K562 (cell line): ENCODE data around the gene UNKL. TPM values are rescaled to one million over a fixed set of nuclear protein-coding genes. Genes with fewer than 3 reads are reported as not detected.

ENCODE experiments used
- AFF4 ChIP-seq: sonication (generic); formaldehyde crosslinking; IDR thresholded peaks from 2 replicates; pipeline ENCODE4 v1.8.0; 2023; ENCODE audit warnings: mild to moderate bottlenecking, missing genetic modification reagents
- BHLHE40 ChIP-seq: IDR thresholded peaks from 2 replicates; pipeline ENCODE4 v1.6.1; 2011; ENCODE audit warnings: low read length, improper control_type of control experiment
- DACH1 ChIP-seq: fragments of 450-650 bp; IDR thresholded peaks from 2 replicates; pipeline ENCODE4 v1.6.1; 2018; ENCODE audit not compliant: partially characterized antibody
- DIDO1 ChIP-seq: fragments of 450-650 bp; IDR thresholded peaks from 2 replicates; pipeline ENCODE4 v1.6.1; 2016; ENCODE audit warnings: low read depth, missing biosample characterization, missing genetic modification characterization
- DNMT1 ChIP-seq: fragments of 450-650 bp; IDR thresholded peaks from 2 replicates; pipeline ENCODE4 v1.6.1; 2016; ENCODE audit warnings: antibody characterized with exemption, mild to moderate bottlenecking
- DPF2 ChIP-seq: fragments of 450-650 bp; IDR thresholded peaks from 2 replicates; pipeline ENCODE4 v1.6.1; 2016
- FIP1L1 ChIP-seq: fragments of 200-400 bp; formaldehyde crosslinking; IDR thresholded peaks from 2 replicates; pipeline ENCODE4 v1.6.1; 2018; ENCODE audit warnings: mild to moderate bottlenecking, low read depth, low read length; ENCODE audit not compliant: poor library complexity, severe bottlenecking
- FOXP1 ChIP-seq: sonication (generic); formaldehyde crosslinking; IDR thresholded peaks from 2 replicates; pipeline ENCODE4 v1.8.0; 2022; ENCODE audit warnings: mild to moderate bottlenecking, missing genetic modification reagents
- GTF2E2 ChIP-seq: fragments of 200-800 bp; sonication (Bioruptor generic); IDR thresholded peaks from 2 replicates; pipeline ENCODE4 v1.6.1; 2016; ENCODE audit warnings: missing genetic modification characterization, missing compliant biosample characterization
- IFI16 ChIP-seq: fragments of 250-450 bp; sonication (Bioruptor Pico); IDR thresholded peaks from 2 replicates; pipeline ENCODE4 v2.1.2; 2022; ENCODE audit warnings: mild to moderate bottlenecking, inconsistent platforms
- MTA3 ChIP-seq: fragments of 450-650 bp; formaldehyde crosslinking; IDR thresholded peaks from 2 replicates; pipeline ENCODE4 v1.6.1; 2017; ENCODE audit warnings: mild to moderate bottlenecking, borderline replicate concordance
- POLR2AphosphoS5 ChIP-seq: IDR thresholded peaks from 2 replicates; pipeline ENCODE4 v1.6.1; 2011; ENCODE audit warnings: mild to moderate bottlenecking, low read depth, low read length, moderate library complexity; ENCODE audit not compliant: control insufficient read depth, insufficient read depth
- RHOXF2B ChIP-seq: fragments of 250-450 bp; sonication (Bioruptor Pico); conservative IDR thresholded peaks from 2 replicates; pipeline ENCODE4 v1.5.1; 2021
- SETDB1 ChIP-seq: IDR thresholded peaks from one replicate; pipeline ENCODE4 v1.6.1; 2012; ENCODE audit warnings: low read length, control low read depth, inconsistent platforms
- SIN3B ChIP-seq: fragments of 450-650 bp; IDR thresholded peaks from 2 replicates; pipeline ENCODE4 v1.6.1; 2017; ENCODE audit warnings: low read depth, mild to moderate bottlenecking, moderate library complexity
- TFAM ChIP-seq: fragments of 250-450 bp; sonication (Bioruptor Pico); conservative IDR thresholded peaks from 2 replicates; pipeline ENCODE4 v1.5.0; 2021; ENCODE audit warnings: mild to moderate bottlenecking, moderate library complexity
- ZFP36 ChIP-seq: fragments of 150-350 bp; IDR thresholded peaks from 2 replicates; pipeline ENCODE4 v1.6.1; 2018; ENCODE audit warnings: low read length, low read depth; ENCODE audit not compliant: partially characterized antibody
- ZNF274 ChIP-seq: IDR thresholded peaks from 2 replicates; pipeline ENCODE4 v1.6.1; 2011; ENCODE audit warnings: low read depth, mild to moderate bottlenecking, low read length, moderate library complexity, borderline replicate concordance
- polyA plus RNA-seq, 8 experiments: library from polyadenylated mRNA; depleted of rRNA in 4 of 8; stranded (reverse) in 5 of 8; unstranded in 3 of 8; fragments of >200 nt; fragmentation: Nextera tagmentation in 2 of 8; fragmentation: Illumina TruSeq in 1 of 8; extraction: Ambion mirVana in 2 of 8; extraction: Trizol in 1 of 8; gene quantifications; 2 replicates each; pipeline versions ENCODE4 v1.2.1 to v1.2.3, GENCODE V29; 2011 to 2014; ENCODE audit warnings: inconsistent platforms in 1 of 8, missing spikeins in 1 of 8
- total RNA-seq, 7 experiments: library from RNA; depleted of rRNA in 6 of 7; stranded (reverse); fragments of >200 nt in 6 of 7; fragmentation: Illumina TruSeq in 2 of 7; extraction: Trizol in 2 of 7; gene quantifications; 2 replicates each; pipeline versions ENCODE4 v1.2.1 to v1.2.3, GENCODE V29; 2011 to 2021; ENCODE audit warnings: low replicate concordance in 1 of 7
- TF ChIP-seq, protein P1 (sequence below), 2 experiments: fragments of 450-650 bp; IDR thresholded peaks; 2 replicates each; pipeline ENCODE4 v1.6.1; 2018; ENCODE audit warnings: mild to moderate bottlenecking in 2 of 2, low read depth in 1 of 2; ENCODE audit not compliant: partially characterized antibody in 2 of 2
- TF ChIP-seq, protein P2 (sequence below), 3 experiments: IDR thresholded peaks in 2 of 3; conservative IDR thresholded peaks in 1 of 3; 2 replicates each; pipeline ENCODE4 v1.5.1; 2011 to 2012; ENCODE audit warnings: low read length in 3 of 3, mild to moderate bottlenecking in 3 of 3, control low read depth in 2 of 3, improper control_type of control experiment in 1 of 3, inconsistent platforms in 1 of 3, low read depth in 1 of 3, mixed read lengths in 1 of 3, moderate library complexity in 1 of 3; ENCODE audit not compliant: insufficient read depth in 2 of 3

Gene UNKL
- total and polyA plus RNA-seq, 9 of the 15 experiments (the other 6 are each of a cell fraction or from before 2014, with no cell fraction given), result 0.37 to 30.2 (median 5.1) TPM

- TF ChIP-seq AFF4 (CRISPR knock-in tag), result 0 out of 2 replicates have a peak, but pooled peaks have one; percentile 39
- TF ChIP-seq GTF2E2 (tag), result no peak
- TF ChIP-seq FIP1L1, result no peak
- 0 out of 2 replicates have a peak, but pooled peaks have one; percentile 45 for TF ChIP-seq DNMT1
- TF ChIP-seq POLR2AphosphoS5, result no peak
- TF ChIP-seq, protein P1, sequence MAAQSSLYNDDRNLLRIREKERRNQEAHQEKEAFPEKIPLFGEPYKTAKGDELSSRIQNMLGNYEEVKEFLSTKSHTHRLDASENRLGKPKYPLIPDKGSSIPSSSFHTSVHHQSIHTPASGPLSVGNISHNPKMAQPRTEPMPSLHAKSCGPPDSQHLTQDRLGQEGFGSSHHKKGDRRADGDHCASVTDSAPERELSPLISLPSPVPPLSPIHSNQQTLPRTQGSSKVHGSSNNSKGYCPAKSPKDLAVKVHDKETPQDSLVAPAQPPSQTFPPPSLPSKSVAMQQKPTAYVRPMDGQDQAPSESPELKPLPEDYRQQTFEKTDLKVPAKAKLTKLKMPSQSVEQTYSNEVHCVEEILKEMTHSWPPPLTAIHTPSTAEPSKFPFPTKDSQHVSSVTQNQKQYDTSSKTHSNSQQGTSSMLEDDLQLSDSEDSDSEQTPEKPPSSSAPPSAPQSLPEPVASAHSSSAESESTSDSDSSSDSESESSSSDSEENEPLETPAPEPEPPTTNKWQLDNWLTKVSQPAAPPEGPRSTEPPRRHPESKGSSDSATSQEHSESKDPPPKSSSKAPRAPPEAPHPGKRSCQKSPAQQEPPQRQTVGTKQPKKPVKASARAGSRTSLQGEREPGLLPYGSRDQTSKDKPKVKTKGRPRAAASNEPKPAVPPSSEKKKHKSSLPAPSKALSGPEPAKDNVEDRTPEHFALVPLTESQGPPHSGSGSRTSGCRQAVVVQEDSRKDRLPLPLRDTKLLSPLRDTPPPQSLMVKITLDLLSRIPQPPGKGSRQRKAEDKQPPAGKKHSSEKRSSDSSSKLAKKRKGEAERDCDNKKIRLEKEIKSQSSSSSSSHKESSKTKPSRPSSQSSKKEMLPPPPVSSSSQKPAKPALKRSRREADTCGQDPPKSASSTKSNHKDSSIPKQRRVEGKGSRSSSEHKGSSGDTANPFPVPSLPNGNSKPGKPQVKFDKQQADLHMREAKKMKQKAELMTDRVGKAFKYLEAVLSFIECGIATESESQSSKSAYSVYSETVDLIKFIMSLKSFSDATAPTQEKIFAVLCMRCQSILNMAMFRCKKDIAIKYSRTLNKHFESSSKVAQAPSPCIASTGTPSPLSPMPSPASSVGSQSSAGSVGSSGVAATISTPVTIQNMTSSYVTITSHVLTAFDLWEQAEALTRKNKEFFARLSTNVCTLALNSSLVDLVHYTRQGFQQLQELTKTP (IDR thresholded peaks at IDR 0.05; ENCODE audit: low read depth in 1 of 2, partially characterized antibody in 2 of 2), result no peak
- no peak for TF ChIP-seq TFAM (CRISPR knock-in tag)
- TF ChIP-seq ZFP36, result no peak
- no peak for TF ChIP-seq DIDO1
- TF ChIP-seq SETDB1, result no peak
- TF ChIP-seq IFI16 (CRISPR knock-in tag), result no peak
- TF ChIP-seq BHLHE40, result 0 out of 2 replicates have a peak, but pooled peaks have one; percentile 18
- no peak for TF ChIP-seq RHOXF2B (CRISPR knock-in tag)
- TF ChIP-seq, protein P2, sequence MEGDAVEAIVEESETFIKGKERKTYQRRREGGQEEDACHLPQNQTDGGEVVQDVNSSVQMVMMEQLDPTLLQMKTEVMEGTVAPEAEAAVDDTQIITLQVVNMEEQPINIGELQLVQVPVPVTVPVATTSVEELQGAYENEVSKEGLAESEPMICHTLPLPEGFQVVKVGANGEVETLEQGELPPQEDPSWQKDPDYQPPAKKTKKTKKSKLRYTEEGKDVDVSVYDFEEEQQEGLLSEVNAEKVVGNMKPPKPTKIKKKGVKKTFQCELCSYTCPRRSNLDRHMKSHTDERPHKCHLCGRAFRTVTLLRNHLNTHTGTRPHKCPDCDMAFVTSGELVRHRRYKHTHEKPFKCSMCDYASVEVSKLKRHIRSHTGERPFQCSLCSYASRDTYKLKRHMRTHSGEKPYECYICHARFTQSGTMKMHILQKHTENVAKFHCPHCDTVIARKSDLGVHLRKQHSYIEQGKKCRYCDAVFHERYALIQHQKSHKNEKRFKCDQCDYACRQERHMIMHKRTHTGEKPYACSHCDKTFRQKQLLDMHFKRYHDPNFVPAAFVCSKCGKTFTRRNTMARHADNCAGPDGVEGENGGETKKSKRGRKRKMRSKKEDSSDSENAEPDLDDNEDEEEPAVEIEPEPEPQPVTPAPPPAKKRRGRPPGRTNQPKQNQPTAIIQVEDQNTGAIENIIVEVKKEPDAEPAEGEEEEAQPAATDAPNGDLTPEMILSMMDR (IDR thresholded peaks at IDR 0.05 in 2 of 3, conservative IDR thresholded peaks at IDR 0.05 in 1 of 3; ENCODE audit: insufficient read depth in 2 of 3, low read depth in 1 of 3, low read length in 3 of 3), result 0 out of 6 replicates have a peak, but pooled peaks of 1 of the 3 experiments have one; percentile 2
- TF ChIP-seq DACH1, result no peak
- TF ChIP-seq SIN3B, result no peak
- TF ChIP-seq DPF2, result no peak
- no peak for TF ChIP-seq ZNF274
- 0 out of 2 replicates have a peak, but pooled peaks have one; percentile 38 for TF ChIP-seq MTA3
- TF ChIP-seq FOXP1, result peak; percentile 79; the same call in 1 of the 2 replicates
These were observed 5.6 kb upstream of the UNKL start (continued) for GRCh38 chr16:1420111-1420539.
